ENCODE results near the gene LPCAT3. TPM values are rescaled to one million over a fixed set of nuclear protein-coding genes. Genes with fewer than 3 reads are reported as not detected.

Gene LPCAT3
- total RNA-seq, 1 donor from 2014 or later, result 40.2 TPM

GRCh38 chr12:6963016-6963731, 55.1 kb downstream of the LPCAT3 start:
- Mint-ChIP-seq H3K36me3 (ENCODE audit: low read depth, unreplicated experiment) (peaks cover 22% of the 10 kb centered on the region), H3K4me3 (ENCODE audit: unreplicated experiment) (no peak overlapping the region), H3K27me3 (ENCODE audit: unreplicated experiment) (peaks cover 8% of the 10 kb centered on the region), H3K4me1 (ENCODE audit: unreplicated experiment) (peaks cover 38% of the 10 kb centered on the region), H3K27ac (ENCODE audit: unreplicated experiment) (no peak overlapping the region), H3K9me3 (ENCODE audit: unreplicated experiment) (no peaks in the 10 kb centered on the region)
- no peak for DNase-seq (ENCODE audit: low spot score)
- no peak for TF ChIP-seq CTCF (IDR thresholded peaks at IDR 0.05; ENCODE audit: unreplicated experiment)

- Mint-ChIP-seq H3K36me3 (ENCODE audit: low read depth, unreplicated experiment) (peaks cover 22% of the 10 kb centered on the region), H3K4me3 (ENCODE audit: unreplicated experiment) (peak overlapping the region; percentile 67), H3K4me1 (ENCODE audit: unreplicated experiment) (peaks cover 38% of the 10 kb centered on the region), H3K27ac (ENCODE audit: unreplicated experiment) (peak overlapping the region; percentile 87), H3K27me3 (ENCODE audit: unreplicated experiment) (peaks cover 9% of the 10 kb centered on the region), H3K9me3 (ENCODE audit: unreplicated experiment) (no peaks in the 10 kb centered on the region)
- no peak for DNase-seq (ENCODE audit: low spot score)
- no peak for TF ChIP-seq CTCF (IDR thresholded peaks at IDR 0.05; ENCODE audit: unreplicated experiment)
These were observed 55.8 kb downstream of the LPCAT3 start for GRCh38 chr12:6962285-6963015.

- peak overlapping the region; percentile 67 for H3K4me3 Mint-ChIP-seq (ENCODE audit: unreplicated experiment)
- TF ChIP-seq CTCF (IDR thresholded peaks at IDR 0.05; ENCODE audit: unreplicated experiment), result no peak
- DNase-seq (ENCODE audit: low spot score), result peak; percentile 57
These were observed 56.5 kb downstream of the LPCAT3 start for GRCh38 chr12:6961695-6962284.

GRCh38 chr12:6961278-6961694, 57.0 kb downstream of the LPCAT3 start:
- peaks cover 38% of the 10 kb centered on the region for H3K4me1 Mint-ChIP-seq (ENCODE audit: unreplicated experiment)

More at GRCh38 chr12:6961695-6962284, 56.5 kb downstream of the LPCAT3 start:
- H3K9me3 Mint-ChIP-seq (ENCODE audit: unreplicated experiment), result no peaks in the 10 kb centered on the region
- H3K4me1 Mint-ChIP-seq (ENCODE audit: unreplicated experiment), result peaks cover 38% of the 10 kb centered on the region
- H3K36me3 Mint-ChIP-seq (ENCODE audit: low read depth, unreplicated experiment), result peaks cover 22% of the 10 kb centered on the region
- H3K27ac Mint-ChIP-seq (ENCODE audit: unreplicated experiment), result peak overlapping the region; percentile 87
- H3K27me3 Mint-ChIP-seq (ENCODE audit: unreplicated experiment), result peaks cover 9% of the 10 kb centered on the region

More at GRCh38 chr12:6961278-6961694, 57.0 kb downstream of the LPCAT3 start:
- no peak for DNase-seq (ENCODE audit: low spot score)
- Mint-ChIP-seq H3K9me3 (ENCODE audit: unreplicated experiment) (no peaks in the 10 kb centered on the region), H3K4me3 (ENCODE audit: unreplicated experiment) (peak overlapping the region; percentile 67), H3K36me3 (ENCODE audit: low read depth, unreplicated experiment) (peaks cover 19% of the 10 kb centered on the region), H3K27me3 (ENCODE audit: unreplicated experiment) (peaks cover 9% of the 10 kb centered on the region), H3K27ac (ENCODE audit: unreplicated experiment) (peak overlapping the region; percentile 87)
- no peak for TF ChIP-seq CTCF (IDR thresholded peaks at IDR 0.05; ENCODE audit: unreplicated experiment)

All from endothelial cell (in vitro differentiated cells).